Neuron (in vitro differentiated cells): ENCODE data around the gene LRRC43.

Experiments
- H2AFZ ChIP-seq: one replicate; pipeline ENCODE4 v1.6.1; 2013; ENCODE audit warnings: low read depth, mild to moderate bottlenecking, inconsistent platforms, low read length, moderate library complexity
- H3K27me3 ChIP-seq: one replicate; pipeline ENCODE4 v1.6.1; 2013; ENCODE audit warnings: low read length; ENCODE audit not compliant: insufficient read depth
- H3K36me3 ChIP-seq: one replicate; pipeline ENCODE4 v1.6.1; 2013; ENCODE audit warnings: low read length; ENCODE audit not compliant: insufficient read depth
- H3K4me1 ChIP-seq: one replicate; pipeline ENCODE4 v1.6.1; 2013; ENCODE audit warnings: low read length; ENCODE audit not compliant: insufficient read depth
- H3K4me3 ChIP-seq: 2 replicates; pipeline ENCODE4 v1.5.1; 2013; ENCODE audit warnings: mild to moderate bottlenecking, low read length, moderate library complexity
- H3K9me3 ChIP-seq: one replicate; pipeline ENCODE4 v1.6.1; 2013; ENCODE audit warnings: low read length

The LRRC43 gene

DNA sequence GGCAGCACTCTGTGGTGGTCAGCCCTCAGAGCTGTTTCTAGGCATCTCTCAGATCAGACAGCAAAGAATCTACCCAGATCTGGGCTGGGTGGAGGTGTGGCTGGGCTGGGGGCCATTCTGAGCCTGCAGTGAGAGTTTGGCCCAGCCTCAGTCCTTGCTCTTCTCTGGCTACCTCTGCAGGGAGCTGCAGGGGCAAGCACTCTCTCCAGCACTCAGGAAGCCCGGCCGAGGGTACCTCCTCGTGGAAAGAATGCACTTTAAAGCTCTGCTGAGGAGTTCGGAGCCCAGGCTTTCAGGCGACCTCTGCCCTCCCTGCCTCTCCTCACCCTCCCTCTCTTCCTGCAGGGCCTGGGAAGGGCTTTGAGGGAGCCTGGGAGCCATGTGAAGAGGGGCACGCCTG, 40.1 kb upstream of the LRRC43 start:
- H3K27me3 ChIP-seq: no peaks in the 10 kb centered on the region
- peaks cover 40% of the 10 kb centered on the region for H3K36me3 ChIP-seq
- no peak overlapping the region for H2AFZ ChIP-seq
- no peak overlapping the region for H3K4me3 ChIP-seq
- peaks cover 20% of the 10 kb centered on the region for H3K9me3 ChIP-seq
- no peaks in the 10 kb centered on the region for H3K4me1 ChIP-seq

GRCh38 chr12:122144885-122145284, 38.0 kb upstream of the LRRC43 start:
- H3K4me3 ChIP-seq: no peak overlapping the region
- no peaks in the 10 kb centered on the region for H3K27me3 ChIP-seq
- peaks cover 20% of the 10 kb centered on the region for H3K9me3 ChIP-seq
- no peak overlapping the region for H2AFZ ChIP-seq
- H3K36me3 ChIP-seq: peaks cover 34% of the 10 kb centered on the region
- H3K4me1 ChIP-seq: no peaks in the 10 kb centered on the region

DNA sequence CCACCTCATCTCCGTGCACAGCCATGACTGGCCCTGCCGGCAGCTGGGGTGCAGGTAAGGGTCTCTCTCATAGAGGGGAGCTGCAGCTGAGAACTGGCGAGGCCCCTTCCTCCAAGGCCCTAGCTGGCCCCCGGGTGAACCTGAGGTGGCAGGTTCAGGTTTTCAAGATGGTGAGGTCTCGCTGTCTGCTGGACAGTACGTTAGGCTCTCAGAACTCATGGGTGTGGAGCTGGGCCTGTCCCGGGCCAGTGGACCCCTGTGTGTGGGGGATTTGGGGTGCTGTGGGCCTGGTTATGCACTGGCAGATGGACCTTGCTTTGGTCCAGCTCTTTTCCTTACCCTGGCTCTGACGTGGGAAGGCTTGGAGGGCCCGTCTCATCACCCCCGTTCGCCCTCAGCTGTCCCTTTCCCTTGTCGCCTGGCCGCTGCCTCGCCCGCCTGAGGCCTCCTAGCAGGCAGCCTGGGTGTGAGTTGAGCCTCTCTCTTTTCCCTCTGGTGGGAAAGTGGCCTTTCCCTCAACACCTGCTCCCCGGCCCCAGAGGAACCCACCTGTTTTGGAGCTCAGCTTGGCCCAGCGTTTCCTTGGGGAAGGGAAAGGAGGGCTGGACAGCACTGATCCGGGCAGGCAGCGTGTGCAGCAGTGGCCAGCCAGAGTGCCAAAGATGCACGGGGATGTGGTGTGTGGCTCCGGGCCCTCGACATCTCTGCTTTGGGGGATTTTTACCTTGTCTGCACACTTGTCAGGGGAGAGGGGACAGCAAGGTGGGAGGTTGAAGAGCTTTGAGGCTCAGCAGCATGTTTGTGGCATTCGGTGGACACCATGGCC, 37.2 kb upstream of the LRRC43 start:
- H2AFZ ChIP-seq: no peak overlapping the region
- no peaks in the 10 kb centered on the region for H3K4me1 ChIP-seq
- peaks cover 31% of the 10 kb centered on the region for H3K36me3 ChIP-seq
- no peak overlapping the region for H3K4me3 ChIP-seq
- H3K9me3 ChIP-seq: peaks cover 20% of the 10 kb centered on the region
- H3K27me3 ChIP-seq: no peaks in the 10 kb centered on the region

DNA sequence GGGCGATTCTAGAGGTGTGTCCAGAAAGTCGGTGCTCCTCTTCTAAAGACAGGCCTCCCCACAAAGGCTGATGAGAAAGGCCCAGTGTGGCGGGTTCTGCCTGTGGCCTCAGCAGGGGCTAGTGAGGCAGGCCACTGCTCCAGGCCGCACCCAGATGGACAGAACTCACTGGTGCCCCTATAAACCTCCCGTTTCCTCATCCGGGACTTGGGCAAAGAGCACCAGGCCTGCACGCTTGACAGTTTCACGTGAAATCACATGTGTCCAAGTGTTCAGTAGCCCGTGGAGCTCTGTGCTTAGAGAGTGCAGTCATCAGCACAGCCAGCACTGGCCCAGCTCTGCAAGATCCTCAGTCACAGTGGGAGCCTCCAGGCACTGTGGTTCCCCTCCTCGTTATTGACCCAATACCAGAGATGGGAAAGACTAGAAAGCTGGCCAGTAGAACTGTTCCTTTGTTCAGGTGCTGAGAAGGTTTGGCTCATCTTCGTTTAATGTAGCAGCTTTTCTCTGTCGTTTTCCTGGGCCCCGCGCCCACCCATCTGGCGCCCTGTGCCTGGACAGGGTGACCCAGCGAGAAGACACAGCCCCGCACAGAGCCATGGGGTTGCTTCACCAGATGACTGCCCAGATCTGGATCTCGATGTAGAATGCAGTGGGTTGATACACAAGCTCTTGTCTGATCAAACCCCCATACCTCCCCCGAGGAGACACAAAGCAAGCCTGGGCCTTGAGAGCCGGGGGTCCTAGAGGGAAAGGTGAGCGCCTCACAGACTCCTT, 35.2 kb upstream of the LRRC43 start:
- no peaks in the 10 kb centered on the region for H3K4me1 ChIP-seq
- no peak overlapping the region for H3K4me3 ChIP-seq
- no peak overlapping the region for H2AFZ ChIP-seq
- H3K27me3 ChIP-seq: no peaks in the 10 kb centered on the region
- H3K36me3 ChIP-seq: peaks cover 13% of the 10 kb centered on the region
- H3K9me3 ChIP-seq: peaks cover 6% of the 10 kb centered on the region

DNA sequence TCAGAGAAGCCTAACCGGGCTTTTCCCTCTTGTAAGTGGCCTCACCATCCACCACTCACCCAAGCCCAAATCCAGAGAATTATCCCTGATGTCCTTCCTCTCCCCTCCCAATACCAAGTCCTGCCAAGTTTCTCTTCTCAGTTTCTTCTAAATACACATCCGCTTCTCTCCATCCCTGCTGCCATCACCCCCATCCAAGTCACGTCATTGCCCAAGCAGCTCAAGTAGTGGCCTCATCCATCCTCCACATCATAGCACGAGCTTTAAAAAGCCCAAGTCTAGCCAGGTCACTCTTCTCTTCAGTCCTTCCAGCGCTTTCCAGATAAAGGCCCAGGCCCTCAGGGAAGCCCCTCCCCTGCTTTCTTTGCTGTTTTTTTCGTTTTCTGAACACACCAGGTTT, 34.3 kb upstream of the LRRC43 start:
- H3K36me3 ChIP-seq: peaks cover 4% of the 10 kb centered on the region
- no peaks in the 10 kb centered on the region for H3K27me3 ChIP-seq
- no peaks in the 10 kb centered on the region for H3K9me3 ChIP-seq
- H3K4me1 ChIP-seq: no peaks in the 10 kb centered on the region
- H2AFZ ChIP-seq: no peak overlapping the region
- H3K4me3 ChIP-seq: no peak overlapping the region

- Histone ChIP-seq H2AFZ (no peak overlapping the region), H3K27me3 (no peaks in the 10 kb centered on the region), H3K4me1 (no peaks in the 10 kb centered on the region), H3K4me3 (no peak overlapping the region), H3K9me3 (no peaks in the 10 kb centered on the region), H3K36me3 (no peaks in the 10 kb centered on the region)
Observed at GRCh38 chr12:122150127-122150681, 32.7 kb upstream of the LRRC43 start.

- no peaks in the 10 kb centered on the region for H3K36me3 ChIP-seq
- H2AFZ ChIP-seq: no peak overlapping the region
- H3K27me3 ChIP-seq: no peaks in the 10 kb centered on the region
- H3K9me3 ChIP-seq: no peaks in the 10 kb centered on the region
- H3K4me3 ChIP-seq: no peak overlapping the region
- H3K4me1 ChIP-seq: no peaks in the 10 kb centered on the region
Observed at GRCh38 chr12:122152754-122153153, 30.2 kb upstream of the LRRC43 start.

DNA sequence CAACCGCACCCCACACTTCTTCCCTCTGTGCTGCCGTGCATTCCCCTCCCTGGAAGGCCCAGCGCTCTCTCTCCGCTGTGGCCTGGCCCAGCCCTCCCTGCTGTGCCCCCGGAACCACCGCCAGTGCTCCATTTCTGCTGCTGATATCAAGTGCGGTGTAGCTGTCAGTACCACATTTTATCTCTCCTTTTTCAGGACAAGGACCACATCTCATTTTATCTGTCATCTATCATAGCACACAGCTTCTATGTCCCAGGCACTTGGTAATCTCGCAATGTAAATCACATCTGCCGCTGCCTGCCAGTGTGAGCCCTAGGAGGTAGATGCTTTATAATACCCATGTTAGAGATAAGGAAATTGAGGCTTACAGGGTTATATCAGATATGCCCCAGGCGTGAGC, 27.2 kb upstream of the LRRC43 start:
- Histone ChIP-seq H3K36me3 (no peaks in the 10 kb centered on the region), H3K27me3 (no peaks in the 10 kb centered on the region), H3K9me3 (no peaks in the 10 kb centered on the region), H3K4me3 (no peak overlapping the region), H3K4me1 (no peaks in the 10 kb centered on the region), H2AFZ (no peak overlapping the region)

GRCh38 chr12:122158700-122159285, 24.1 kb upstream of the LRRC43 start:
- no peaks in the 10 kb centered on the region for H3K9me3 ChIP-seq
- no peaks in the 10 kb centered on the region for H3K4me1 ChIP-seq
- no peak overlapping the region for H3K4me3 ChIP-seq
- no peaks in the 10 kb centered on the region for H3K27me3 ChIP-seq
- H3K36me3 ChIP-seq: no peaks in the 10 kb centered on the region
- H2AFZ ChIP-seq: no peak overlapping the region

DNA sequence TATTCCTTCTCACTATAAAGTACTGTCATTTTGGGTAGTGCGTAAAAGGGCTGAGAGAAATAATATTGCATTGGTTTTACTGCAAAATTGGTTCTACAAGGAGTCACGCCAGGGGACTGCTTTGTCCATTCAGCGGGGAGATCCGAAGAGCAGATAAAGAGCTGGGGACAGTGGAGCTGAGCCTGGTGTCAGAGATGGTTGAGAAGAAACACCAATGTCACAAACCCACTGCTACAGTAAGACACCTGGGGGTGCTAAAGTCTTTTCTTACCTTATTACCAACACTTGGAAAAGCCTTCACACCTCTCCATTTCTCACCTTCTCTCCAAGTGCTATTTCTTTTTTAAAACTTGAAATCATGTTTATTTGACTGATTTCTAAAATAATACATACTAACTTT, 23.0 kb upstream of the LRRC43 start:
- no peaks in the 10 kb centered on the region for H3K36me3 ChIP-seq
- no peaks in the 10 kb centered on the region for H3K9me3 ChIP-seq
- H3K27me3 ChIP-seq: no peaks in the 10 kb centered on the region
- H3K4me3 ChIP-seq: no peak overlapping the region
- H2AFZ ChIP-seq: no peak overlapping the region
- no peaks in the 10 kb centered on the region for H3K4me1 ChIP-seq

DNA sequence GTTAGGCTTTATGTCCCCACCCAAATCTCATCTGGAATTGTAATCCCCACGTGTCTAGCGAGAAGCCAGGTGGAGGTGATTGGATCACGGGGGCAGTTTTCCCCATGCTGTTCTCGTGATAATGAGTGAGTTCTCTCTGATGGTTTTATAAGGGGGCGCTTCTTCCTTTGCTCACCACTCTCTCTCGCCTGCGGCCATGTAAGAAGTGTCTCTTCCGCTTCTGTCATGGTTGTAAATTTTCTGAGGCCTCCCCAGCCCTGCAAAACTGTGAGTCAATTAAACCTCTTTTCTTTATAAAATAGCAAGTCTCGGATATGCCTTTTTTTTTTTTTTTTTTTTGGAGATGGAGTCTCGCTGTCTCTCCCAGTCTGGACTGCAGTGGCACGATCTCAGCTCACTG, 22.2 kb upstream of the LRRC43 start:
- no peaks in the 10 kb centered on the region for H3K4me1 ChIP-seq
- H2AFZ ChIP-seq: no peak overlapping the region
- H3K36me3 ChIP-seq: no peaks in the 10 kb centered on the region
- no peak overlapping the region for H3K4me3 ChIP-seq
- H3K9me3 ChIP-seq: no peaks in the 10 kb centered on the region
- H3K27me3 ChIP-seq: no peaks in the 10 kb centered on the region

DNA sequence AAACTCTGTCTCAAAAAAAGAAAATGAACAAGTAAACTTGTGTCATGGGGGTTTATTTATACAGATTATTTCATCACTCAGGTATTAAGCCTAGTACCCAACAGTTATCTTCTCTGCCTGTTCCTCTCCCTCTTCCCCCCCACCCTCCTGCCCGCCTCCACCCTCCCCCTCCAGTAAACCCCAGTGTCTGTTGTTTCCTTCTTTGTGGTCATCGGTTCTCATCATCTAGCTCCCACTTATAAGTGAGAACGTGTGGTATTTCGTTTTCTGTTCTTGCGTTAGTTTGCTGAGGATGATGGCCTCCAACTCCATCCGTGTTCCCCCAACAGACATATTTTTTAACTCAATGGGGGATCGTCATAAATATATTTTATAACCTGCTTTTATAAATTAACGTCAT, 21.2 kb upstream of the LRRC43 start:
- Histone ChIP-seq H3K36me3 (no peaks in the 10 kb centered on the region), H3K4me1 (peaks cover under 1% of the 10 kb centered on the region), H3K9me3 (no peaks in the 10 kb centered on the region), H2AFZ (no peak overlapping the region), H3K4me3 (no peak overlapping the region), H3K27me3 (no peaks in the 10 kb centered on the region)

- Histone ChIP-seq H2AFZ (no peak overlapping the region), H3K4me1 (peaks cover 7% of the 10 kb centered on the region), H3K9me3 (no peaks in the 10 kb centered on the region), H3K4me3 (no peak overlapping the region), H3K27me3 (no peaks in the 10 kb centered on the region), H3K36me3 (no peaks in the 10 kb centered on the region)
Observed at GRCh38 chr12:122162976-122163375, 19.9 kb upstream of the LRRC43 start.
